WERI-Rb-1 (cell line): ENCODE data around the gene POU3F2.

Experiments used
- DNase-seq: peaks from one replicate; pipeline ENCODE4 v3.0.0-alpha.2; 2020
- H3K27ac ChIP-seq: fragments of 250-450 bp; sonication (Bioruptor Pico); 2 replicates; pipeline ENCODE4 v1.5.1; 2020; ENCODE audit warnings: mild to moderate bottlenecking, moderate library complexity
- H3K27me3 ChIP-seq: fragments of 250-450 bp; sonication (Bioruptor Pico); 2 replicates; pipeline ENCODE4 v1.5.1; 2021; ENCODE audit warnings: mild to moderate bottlenecking, low read depth, moderate library complexity; ENCODE audit not compliant: insufficient read depth, severe bottlenecking
- H3K36me3 ChIP-seq: fragments of 250-450 bp; sonication (Bioruptor Pico); 2 replicates; pipeline ENCODE4 v1.5.1; 2020; ENCODE audit warnings: mild to moderate bottlenecking, moderate library complexity
- H3K4me3 ChIP-seq: 2 replicates; pipeline ENCODE4 v1.5.1; 2011; ENCODE audit warnings: low read depth, mild to moderate bottlenecking, control low read depth, low read length
- H3K9me3 ChIP-seq: fragments of 250-450 bp; sonication (Bioruptor Pico); 2 replicates; pipeline ENCODE4 v1.5.1; 2021; ENCODE audit warnings: mild to moderate bottlenecking, moderate library complexity; ENCODE audit not compliant: severe bottlenecking
- TF ChIP-seq, protein P1 (sequence below): IDR thresholded peaks from 2 replicates; pipeline ENCODE4 v1.5.1; 2011; ENCODE audit warnings: low read depth, mild to moderate bottlenecking, control low read depth, inconsistent platforms, low read length

Gene POU3F2

DNA sequence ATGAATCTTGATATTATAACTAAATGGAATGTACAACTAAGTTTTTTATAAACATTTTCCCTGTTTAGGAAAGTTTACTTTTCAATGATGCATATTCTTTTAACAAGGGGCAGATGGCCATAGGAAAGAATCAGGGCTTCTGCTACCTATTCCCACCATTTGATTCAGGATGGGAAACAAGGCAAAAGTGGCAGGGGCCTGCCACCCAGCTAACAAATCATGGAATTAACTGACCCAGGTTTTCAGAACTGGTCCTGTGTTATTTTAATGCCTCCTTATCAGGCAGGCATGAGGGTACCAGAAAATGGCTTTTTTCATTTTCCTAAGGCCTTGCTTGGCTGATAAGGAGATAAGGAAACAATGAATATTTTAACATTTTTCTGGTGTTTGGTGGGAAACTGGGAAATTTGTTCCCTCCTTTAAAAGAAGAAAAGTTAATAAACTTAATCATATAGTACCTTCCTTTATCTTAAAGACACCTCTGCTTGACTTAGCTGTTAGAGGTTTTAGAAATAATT lies 6.7 kb downstream of the POU3F2 start:
- DNase-seq, result no peak
- Histone ChIP-seq H3K36me3 (no peaks in the 10 kb centered on the region), H3K4me3 (no peak overlapping the region), H3K27me3 (peaks cover 17% of the 10 kb centered on the region), H3K27ac (no peak overlapping the region), H3K9me3 (no peaks in the 10 kb centered on the region)
- TF ChIP-seq, protein P1, sequence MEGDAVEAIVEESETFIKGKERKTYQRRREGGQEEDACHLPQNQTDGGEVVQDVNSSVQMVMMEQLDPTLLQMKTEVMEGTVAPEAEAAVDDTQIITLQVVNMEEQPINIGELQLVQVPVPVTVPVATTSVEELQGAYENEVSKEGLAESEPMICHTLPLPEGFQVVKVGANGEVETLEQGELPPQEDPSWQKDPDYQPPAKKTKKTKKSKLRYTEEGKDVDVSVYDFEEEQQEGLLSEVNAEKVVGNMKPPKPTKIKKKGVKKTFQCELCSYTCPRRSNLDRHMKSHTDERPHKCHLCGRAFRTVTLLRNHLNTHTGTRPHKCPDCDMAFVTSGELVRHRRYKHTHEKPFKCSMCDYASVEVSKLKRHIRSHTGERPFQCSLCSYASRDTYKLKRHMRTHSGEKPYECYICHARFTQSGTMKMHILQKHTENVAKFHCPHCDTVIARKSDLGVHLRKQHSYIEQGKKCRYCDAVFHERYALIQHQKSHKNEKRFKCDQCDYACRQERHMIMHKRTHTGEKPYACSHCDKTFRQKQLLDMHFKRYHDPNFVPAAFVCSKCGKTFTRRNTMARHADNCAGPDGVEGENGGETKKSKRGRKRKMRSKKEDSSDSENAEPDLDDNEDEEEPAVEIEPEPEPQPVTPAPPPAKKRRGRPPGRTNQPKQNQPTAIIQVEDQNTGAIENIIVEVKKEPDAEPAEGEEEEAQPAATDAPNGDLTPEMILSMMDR, result no peak

DNA sequence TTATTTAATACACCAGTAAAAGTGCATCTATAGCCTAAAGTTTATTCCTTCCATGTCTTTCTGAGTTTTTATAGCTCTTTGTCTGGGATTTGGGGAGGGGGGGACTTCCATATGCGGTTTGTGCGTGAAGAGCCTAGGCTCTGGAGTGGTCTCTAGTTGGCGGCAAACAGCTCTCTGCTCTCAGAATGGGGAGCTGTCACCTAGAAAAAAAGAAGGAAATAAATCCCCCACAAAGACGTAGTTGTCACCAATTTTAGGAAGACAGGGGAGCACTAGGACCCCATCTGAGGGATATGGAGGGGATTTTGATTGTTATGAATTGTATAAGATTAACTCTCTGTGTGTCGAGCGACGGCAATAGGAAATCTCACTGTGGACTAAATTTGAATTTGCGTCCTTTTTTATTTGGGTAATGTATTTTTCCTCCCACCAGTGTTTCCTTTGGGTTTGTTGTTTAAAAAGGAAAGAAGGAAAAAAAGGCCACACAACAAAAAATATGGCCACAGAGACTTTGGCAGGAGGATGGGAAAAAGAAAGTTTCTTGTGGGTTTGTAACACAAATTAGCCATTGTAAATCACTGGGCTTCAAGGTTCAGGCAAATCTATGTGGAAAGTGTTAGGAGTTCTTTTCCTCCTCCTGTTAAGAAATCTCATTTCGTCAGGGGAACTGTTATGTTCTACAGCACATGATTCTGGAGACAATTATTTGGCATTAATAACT lies 7.4 kb downstream of the POU3F2 start:
- Histone ChIP-seq H3K36me3 (no peaks in the 10 kb centered on the region), H3K9me3 (no peaks in the 10 kb centered on the region), H3K27me3 (peaks cover 10% of the 10 kb centered on the region), H3K27ac (no peak overlapping the region), H3K4me3 (no peak overlapping the region)
- TF ChIP-seq, protein P1, result no peak
- no peak for DNase-seq

DNA sequence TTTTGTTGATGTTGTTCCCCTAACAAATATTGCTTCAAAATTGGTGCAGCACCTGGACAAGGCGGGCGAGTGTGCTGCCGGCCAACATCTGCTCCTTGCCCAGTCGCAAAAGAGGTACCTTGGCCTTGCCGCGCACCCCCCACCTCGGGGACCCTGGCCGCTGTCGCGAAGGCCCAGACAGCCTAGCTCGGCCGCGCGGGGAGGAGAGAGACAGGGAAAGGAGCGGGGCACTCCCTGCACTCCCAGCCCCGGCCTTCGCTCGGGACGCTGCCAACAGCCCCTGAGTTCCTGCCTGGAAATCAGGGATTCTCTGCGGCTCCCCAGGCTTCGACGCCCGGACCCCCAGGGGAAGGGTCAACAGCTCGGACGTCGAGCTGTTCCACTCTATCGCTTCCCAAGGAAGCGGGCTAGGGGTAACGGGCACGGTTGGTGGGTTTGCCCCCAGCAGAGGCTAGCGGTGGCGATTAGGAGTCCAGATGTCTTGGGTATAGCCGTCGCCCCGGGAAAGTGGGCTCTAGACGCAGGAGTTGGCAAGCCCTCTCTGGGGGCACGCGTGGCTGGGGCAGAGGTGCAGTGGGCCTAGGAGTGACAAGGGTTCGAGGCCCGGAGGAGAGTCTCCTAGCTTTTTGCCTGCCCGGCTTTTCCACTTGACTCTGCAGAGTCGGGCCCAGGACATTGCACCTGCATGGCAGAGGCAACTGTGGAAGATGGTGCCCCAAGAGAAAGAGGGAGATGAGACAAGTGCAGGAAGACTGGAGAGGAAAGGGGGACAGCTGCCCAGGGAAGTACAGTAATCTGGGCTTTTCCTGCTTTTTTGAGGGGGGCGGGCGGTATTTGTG lies 8.2 kb downstream of the POU3F2 start:
- no peak overlapping the region for H3K4me3 ChIP-seq
- no peaks in the 10 kb centered on the region for H3K36me3 ChIP-seq
- no peaks in the 10 kb centered on the region for H3K9me3 ChIP-seq
- no peak overlapping the region for H3K27ac ChIP-seq
- H3K27me3 ChIP-seq, result peaks cover 6% of the 10 kb centered on the region
- no peak for DNase-seq
- TF ChIP-seq, protein P1, result no peak

GRCh38 chr6:98843271-98844243 lies 9.2 kb downstream of the POU3F2 start:
- TF ChIP-seq, protein P1, result no peak
- no peak overlapping the region for H3K4me3 ChIP-seq
- no peak for DNase-seq
- no peaks in the 10 kb centered on the region for H3K9me3 ChIP-seq
- H3K36me3 ChIP-seq, result no peaks in the 10 kb centered on the region
- H3K27ac ChIP-seq, result no peak overlapping the region
- peaks cover 6% of the 10 kb centered on the region for H3K27me3 ChIP-seq
